LNCaP clone FGC (cell line): ENCODE measurements around the gene HHATL.

Experiments
- DNase-seq: peaks from one replicate; pipeline ENCODE4 v3.0.0-alpha.2; 2011; ENCODE audit warnings: low read depth
- H3K4me3 ChIP-seq: 2 replicates; pipeline ENCODE4 v1.5.1; 2011; ENCODE audit warnings: mild to moderate bottlenecking, low read depth, low read length, control low read depth
- CTCF ChIP-seq: IDR thresholded peaks from 2 replicates; pipeline ENCODE4 v1.5.1; 2012; ENCODE audit warnings: mild to moderate bottlenecking; ENCODE audit not compliant: control insufficient read depth, insufficient read depth; ENCODE audit errors: extremely low read depth

Gene HHATL

GRCh38 chr3:42702982-42703694 is 540 bp upstream of the HHATL start:
- H3K4me3 ChIP-seq, result no peak overlapping the region
- TF ChIP-seq CTCF, result no peak
- no peak for DNase-seq

- TF ChIP-seq CTCF, result no peak
- H3K4me3 ChIP-seq, result no peak overlapping the region
- no peak for DNase-seq
Observed at GRCh38 chr3:42701371-42702065, 1.1 kb downstream of the HHATL start.

- H3K4me3 ChIP-seq, result no peak overlapping the region
- no peak for TF ChIP-seq CTCF
- DNase-seq, result no peak
Observed at GRCh38 chr3:42700366-42701288, 2.0 kb downstream of the HHATL start.

GRCh38 chr3:42699511-42699971 is 3.1 kb downstream of the HHATL start:
- DNase-seq, result no peak
- no peak for TF ChIP-seq CTCF

GRCh38 chr3:42698911-42699230 is 3.7 kb downstream of the HHATL start:
- no peak overlapping the region for H3K4me3 ChIP-seq
- no peak for TF ChIP-seq CTCF
- DNase-seq, result no peak

More at GRCh38 chr3:42699511-42699971, 3.1 kb downstream of the HHATL start:
- no peak overlapping the region for H3K4me3 ChIP-seq

GRCh38 chr3:42698216-42698910 is 4.2 kb downstream of the HHATL start:
- DNase-seq, result no peak
- no peak overlapping the region for H3K4me3 ChIP-seq
- no peak for TF ChIP-seq CTCF
